ENCODE measurements around the gene ADAMTS17. TPM values are rescaled to one million over a fixed set of nuclear protein-coding genes. Genes with fewer than 3 reads are reported as not detected.
A peak's percentile ranks its signal among the peaks of the same experiment; 100 is the strongest.

ADAMTS17 gene
- total RNA-seq, 1 experiment from 2014 or later: 4.2 TPM

GRCh38 chr15:99925661-99926461 is 415.9 kb downstream of the ADAMTS17 start:
- DNase-seq (ENCODE audit: low read depth, low spot score): peak; percentile 35
- H4K20me1 ChIP-seq (ENCODE audit: insufficient read depth): no peaks in the 10 kb centered on the region
- peak; percentile 87 for ATAC-seq
- H3K27ac ChIP-seq (ENCODE audit: low read depth, low read length): peak overlapping the region; percentile 36; the same call in 1 of the 2 replicates
- BruUV-seq (replicated peaks): no TSS peak
- H3K4me1 ChIP-seq (ENCODE audit: control insufficient read depth in 1 of 2, insufficient read depth in 2 of 2, low read length in 2 of 2): peaks cover 7 to 14% of the 10 kb centered on the region in 2 experiments; a peak in 3 of 4 replicates
- H3K4me2 ChIP-seq (ENCODE audit: low read length): peak overlapping the region; percentile 79
- H2AFZ ChIP-seq (ENCODE audit: low read depth, low read length, poor library complexity, severe bottlenecking): peak overlapping the region; percentile 95
- peak overlapping the region; percentile 33 to 52 for H3K4me3 ChIP-seq (replicated peaks in 1 of 2; ENCODE audit: low read depth in 1 of 2, low read length in 2 of 2)
- no peaks in the 10 kb centered on the region for H3K9me3 ChIP-seq (ENCODE audit: control insufficient read depth in 1 of 2, insufficient read depth in 1 of 2, low read depth in 1 of 2, low read length in 2 of 2)
- POLR2A ChIA-PET: no interaction called here
- intact Hi-C loops (cut with micrococcal nuclease): loop anchor here (5.0 to 10.0 kb wide), 3 partner anchors 456 to 679 kb away; partner anchors contain the start of genes ASB7 and LINS1
- CTCF ChIA-PET: interaction anchor here (0.7 to 1.2 kb wide), 3 partner anchors 424 to 653 kb away, joined by 3 to 4 read pairs (median 3); no protein-coding TSS in a partner anchor
- no peaks in the 10 kb centered on the region for H3K36me3 ChIP-seq (ENCODE audit: control insufficient read depth in 1 of 2, insufficient read depth in 2 of 2, low read length in 2 of 2)
- peaks cover 10% of the 10 kb centered on the region; the same call in 1 of the 2 replicates for H3K27me3 ChIP-seq (ENCODE audit: insufficient read depth, low read length)
- RAD21 ChIA-PET (ENCODE audit: low non-redundant PET in 1 of 2, low total read pairs in 2 of 2, uncharacterized antibody in 2 of 2, unreplicated experiment in 2 of 2): interaction anchor here in 1 of 2 experiments (0.6 kb wide), 1 partner anchor 206 kb away, joined by 3 read pairs; no protein-coding TSS in a partner anchor
- H3K9ac ChIP-seq (ENCODE audit: low read length): peak overlapping the region; percentile 36; the same call in 1 of the 2 replicates
- H3K79me2 ChIP-seq (ENCODE audit: insufficient read depth, low read length): no peaks in the 10 kb centered on the region
- no peaks in the 10 kb centered on the region for H3K9me2 ChIP-seq (ENCODE audit: insufficient read depth)
- TF ChIP-seq, protein P1, sequence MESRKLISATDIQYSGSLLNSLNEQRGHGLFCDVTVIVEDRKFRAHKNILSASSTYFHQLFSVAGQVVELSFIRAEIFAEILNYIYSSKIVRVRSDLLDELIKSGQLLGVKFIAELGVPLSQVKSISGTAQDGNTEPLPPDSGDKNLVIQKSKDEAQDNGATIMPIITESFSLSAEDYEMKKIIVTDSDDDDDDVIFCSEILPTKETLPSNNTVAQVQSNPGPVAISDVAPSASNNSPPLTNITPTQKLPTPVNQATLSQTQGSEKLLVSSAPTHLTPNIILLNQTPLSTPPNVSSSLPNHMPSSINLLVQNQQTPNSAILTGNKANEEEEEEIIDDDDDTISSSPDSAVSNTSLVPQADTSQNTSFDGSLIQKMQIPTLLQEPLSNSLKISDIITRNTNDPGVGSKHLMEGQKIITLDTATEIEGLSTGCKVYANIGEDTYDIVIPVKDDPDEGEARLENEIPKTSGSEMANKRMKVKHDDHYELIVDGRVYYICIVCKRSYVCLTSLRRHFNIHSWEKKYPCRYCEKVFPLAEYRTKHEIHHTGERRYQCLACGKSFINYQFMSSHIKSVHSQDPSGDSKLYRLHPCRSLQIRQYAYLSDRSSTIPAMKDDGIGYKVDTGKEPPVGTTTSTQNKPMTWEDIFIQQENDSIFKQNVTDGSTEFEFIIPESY (IDR thresholded peaks at IDR 0.05; ENCODE audit: extremely low read depth, insufficient replicate concordance, low read length): no peak
- TF ChIP-seq SIN3A (IDR thresholded peaks at IDR 0.05; ENCODE audit: low read depth) (no peak), SP1 (IDR thresholded peaks at IDR 0.05; ENCODE audit: low read depth) (peak; percentile 17; the same call in 1 of the 2 replicates), ZFX (IDR thresholded peaks at IDR 0.05) (no peak), CBX3 (IDR thresholded peaks at IDR 0.05; ENCODE audit: low read depth) (no peak), TCF7L2 (IDR thresholded peaks at IDR 0.05; ENCODE audit: borderline replicate concordance, extremely low read depth, insufficient read depth, insufficient read length) (no peak)

Data from HCT116 (cell line).